Esophagus (tissue), 2 donors: ENCODE measurements around the gene GALK2. TPM values are rescaled to one million over a fixed set of nuclear protein-coding genes. Genes with fewer than 3 reads are reported as not detected.
"Not testable (repeated sequence)": the region's sequence is repeated elsewhere in the genome, so short reads cannot be mapped to it uniquely, and the experiment has no call there.

Experiments
- H3K27ac ChIP-seq, 2 donors: one replicate each; pipeline ENCODE4 v1.5.1; 2013; ENCODE audit warnings: low read depth in 2 of 2, mild to moderate bottlenecking in 2 of 2, inconsistent platforms in 1 of 2, low read length in 1 of 2, moderate library complexity in 1 of 2
- H3K27me3 ChIP-seq, 2 donors: one replicate each; pipeline ENCODE4 v1.6.1; 2013; ENCODE audit warnings: low read length in 2 of 2, control low read depth in 1 of 2, mild to moderate bottlenecking in 1 of 2; ENCODE audit not compliant: insufficient read depth in 2 of 2, control insufficient read depth in 1 of 2
- H3K36me3 ChIP-seq, 2 donors: one replicate each; pipeline ENCODE4 v1.6.1; 2013; ENCODE audit warnings: low read length in 1 of 2; ENCODE audit not compliant: control insufficient read depth in 2 of 2, insufficient read depth in 2 of 2
- H3K4me1 ChIP-seq, 2 donors: one replicate each; pipeline ENCODE4 v1.6.1; 2013; ENCODE audit warnings: low read length in 1 of 2; ENCODE audit not compliant: control insufficient read depth in 2 of 2, insufficient read depth in 2 of 2
- H3K4me3 ChIP-seq, 2 donors: one replicate each; pipeline ENCODE4 v1.5.1; 2013; ENCODE audit warnings: low read length in 2 of 2, mild to moderate bottlenecking in 2 of 2, low read depth in 1 of 2, moderate library complexity in 1 of 2
- H3K9me3 ChIP-seq, 2 donors: one replicate each; pipeline ENCODE4 v1.6.1; 2013; ENCODE audit warnings: mild to moderate bottlenecking in 2 of 2, low read depth in 1 of 2, low read length in 1 of 2, moderate library complexity in 1 of 2; ENCODE audit not compliant: control insufficient read depth in 2 of 2, insufficient read depth in 1 of 2
- WGBS, 2 donors: extraction: QIAGEN DNeasy Blood & Tissue Kit; methylation state at CpG; one replicate each; pipeline ENCODE4 v1.1.7; 2013; 5-methylcytosine and 5-hydroxymethylcytosine counted together
- polyA plus RNA-seq, 2 donors: library from polyadenylated mRNA; stranded (reverse); fragments of 200-250 nt; gene quantifications; one replicate each; pipeline ENCODE4 v1.2.3, GENCODE V29; 2013
- donor health status: healthy with polysubstance abuse.
- donor health status: Bipolar disorder and iron deficiency.

GALK2 gene
- polyA plus RNA-seq, 2 donors, result 5.6 to 12.9 TPM

DNA sequence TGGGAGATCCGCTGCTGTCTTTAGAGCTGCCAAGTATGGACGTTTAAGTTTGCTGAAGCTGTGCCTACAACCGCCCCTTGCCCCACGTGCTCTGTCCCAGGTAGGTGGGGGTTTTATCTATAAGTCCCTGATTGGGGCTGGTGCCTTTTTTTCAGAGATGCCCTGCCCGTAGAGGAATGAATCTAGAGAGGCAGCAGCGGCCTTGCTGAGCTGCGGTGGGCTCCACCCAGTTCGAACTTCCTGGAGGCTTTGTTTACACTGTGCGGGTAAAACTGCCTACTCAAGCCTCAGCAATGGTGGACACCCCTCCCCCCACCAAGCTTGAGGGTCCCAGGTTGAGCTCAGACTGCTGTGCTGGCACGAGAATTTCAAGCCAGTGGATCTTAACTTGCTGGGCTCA, 169.6 kb downstream of the GALK2 start:
- no peaks in the 10 kb centered on the region for H3K36me3 ChIP-seq
- 75 to 88% methylated on average over 10 of the region's 10 CpGs for whole genome bisulfite sequencing, 2 donors
- H3K9me3 ChIP-seq, result no peaks in the 10 kb centered on the region
- H3K4me3 ChIP-seq, result no peak overlapping the region
- no peak overlapping the region for H3K27ac ChIP-seq
- H3K27me3 ChIP-seq, result no peaks in the 10 kb centered on the region
- H3K4me1 ChIP-seq, result no peaks in the 10 kb centered on the region

DNA sequence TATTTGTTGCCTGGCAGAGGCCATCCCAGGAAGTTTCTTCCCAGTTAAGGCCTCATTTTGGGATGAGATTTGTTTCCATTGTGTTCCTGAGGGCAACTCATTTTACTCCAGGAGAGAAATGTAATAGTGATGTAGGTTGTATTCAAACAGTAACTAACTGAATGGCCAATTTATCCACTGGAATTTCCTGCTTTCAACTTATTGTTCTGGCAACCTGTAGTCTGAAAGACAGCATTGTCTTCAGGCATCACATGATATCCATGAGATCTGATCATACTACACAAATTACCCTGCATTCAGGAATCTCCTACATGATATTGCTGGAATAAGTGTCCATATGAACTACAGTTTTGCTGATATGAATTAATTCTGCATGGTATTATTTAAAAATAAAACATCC, 173.5 kb downstream of the GALK2 start:
- Histone ChIP-seq H3K4me1 (no peaks in the 10 kb centered on the region), H3K27ac (no peak overlapping the region)

DNA sequence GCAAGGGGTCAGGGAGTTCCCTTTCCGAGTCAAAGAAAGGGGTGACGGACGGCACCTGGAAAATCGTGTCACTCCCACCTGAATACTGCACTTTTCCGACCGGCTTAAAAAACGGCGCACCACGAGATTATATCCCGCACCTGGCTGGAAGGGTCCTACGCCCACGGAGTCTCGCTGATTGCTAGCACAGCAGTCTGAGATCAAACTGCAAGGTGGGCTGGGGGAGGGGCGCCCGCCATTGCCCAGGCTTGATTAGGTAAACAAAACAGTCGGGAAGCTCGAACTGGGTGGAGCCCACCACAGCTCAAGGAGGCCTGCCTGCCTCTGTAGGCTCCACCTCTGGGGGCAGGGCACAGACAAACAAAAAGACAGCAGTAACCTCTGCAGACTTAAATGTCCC, 184.4 kb downstream of the GALK2 start:
- H3K4me1 ChIP-seq, H3K27ac ChIP-seq, H3K4me3 ChIP-seq, H3K27me3 ChIP-seq, H3K36me3 ChIP-seq, H3K9me3 ChIP-seq: not testable (repeated sequence)
- 92% methylated on average over 17 of the region's 17 CpGs for WGBS, 2 donors

More for the DNA sequence above, 173.5 kb downstream of the GALK2 start:
- Histone ChIP-seq H3K27me3 (no peaks in the 10 kb centered on the region), H3K9me3 (no peaks in the 10 kb centered on the region), H3K4me3 (no peak overlapping the region), H3K36me3 (no peaks in the 10 kb centered on the region)

DNA sequence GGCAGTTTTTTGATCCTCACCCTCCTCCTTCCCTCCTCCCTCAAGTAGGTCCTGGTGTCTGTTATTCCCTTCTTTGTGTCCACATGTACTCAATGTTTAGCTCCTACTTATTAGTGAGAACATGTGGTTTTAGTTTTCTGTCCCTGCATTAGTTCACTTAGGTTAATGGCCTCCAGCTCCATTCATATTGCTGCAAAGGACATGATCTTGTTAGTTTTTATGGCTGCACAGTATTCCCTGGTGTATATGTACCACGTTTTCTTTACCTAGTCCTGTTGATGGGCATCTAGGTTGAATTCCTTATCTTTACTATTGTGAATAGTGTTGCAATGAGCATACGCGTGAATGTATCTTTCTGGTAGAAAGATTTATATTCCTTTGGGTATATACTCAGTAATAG, 191.3 kb downstream of the GALK2 start:
- Histone ChIP-seq H3K36me3 (no peaks in the 10 kb centered on the region), H3K9me3 (no peaks in the 10 kb centered on the region), H3K4me1 (no peaks in the 10 kb centered on the region), H3K27ac (no peak overlapping the region), H3K27me3 (no peaks in the 10 kb centered on the region), H3K4me3 (no peak overlapping the region)
- WGBS, 2 donors, result 81 to 87% methylated on average over 3 of the region's 3 CpGs

DNA sequence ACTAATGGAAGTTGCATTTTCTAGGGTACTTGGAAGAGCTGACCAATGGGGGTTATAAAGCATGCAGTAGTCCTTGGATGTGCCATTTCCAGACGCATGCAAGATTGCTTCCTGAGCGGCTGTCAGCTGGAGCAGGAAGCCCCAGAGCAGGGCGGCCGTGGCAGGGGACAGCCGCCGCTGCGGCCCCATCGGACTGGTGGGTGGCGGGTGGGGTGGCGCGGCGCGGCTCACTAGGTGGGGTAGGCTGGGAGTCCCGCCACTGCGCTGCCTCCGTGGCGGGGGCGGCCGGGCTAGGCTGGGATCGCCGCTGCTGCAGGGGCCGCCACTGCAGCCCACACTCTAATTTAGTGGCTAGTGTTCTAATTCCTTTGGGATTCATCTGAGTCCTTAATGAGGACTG, 196.4 kb downstream of the GALK2 start:
- H3K4me3 ChIP-seq, result no peak overlapping the region
- no peaks in the 10 kb centered on the region for H3K27me3 ChIP-seq
- WGBS, 2 donors, result 98% methylated on average over 22 of the region's 22 CpGs
- H3K4me1 ChIP-seq, result no peaks in the 10 kb centered on the region
- no peaks in the 10 kb centered on the region for H3K36me3 ChIP-seq
- H3K27ac ChIP-seq, result no peak overlapping the region
- H3K9me3 ChIP-seq, result no peaks in the 10 kb centered on the region

DNA sequence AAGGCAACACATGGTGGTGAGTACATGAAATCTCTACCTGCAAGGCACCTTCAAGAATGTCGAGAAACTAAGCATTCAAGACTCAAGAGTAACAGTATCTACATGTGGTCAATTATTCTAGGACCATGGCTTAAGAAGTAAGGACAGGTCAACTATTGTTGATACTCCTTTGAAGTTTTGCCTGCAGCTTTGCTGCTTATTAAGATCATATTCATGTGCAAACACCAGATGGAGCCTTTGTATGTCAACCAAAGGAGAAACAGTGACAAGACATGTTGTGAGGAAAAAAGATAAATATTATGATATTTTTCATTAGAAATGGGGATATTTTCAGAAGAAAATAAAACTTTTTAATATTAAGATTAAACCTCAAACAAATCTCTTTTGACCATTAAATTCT, 200.7 kb downstream of the GALK2 start:
- H3K4me3 ChIP-seq, result no peak overlapping the region
- H3K27me3 ChIP-seq, result no peaks in the 10 kb centered on the region
- H3K36me3 ChIP-seq, result no peaks in the 10 kb centered on the region
- H3K9me3 ChIP-seq, result no peaks in the 10 kb centered on the region
- H3K27ac ChIP-seq, result no peak overlapping the region
- H3K4me1 ChIP-seq, result no peaks in the 10 kb centered on the region
- WGBS, 2 donors, result 78 to 81% methylated on average over 1 of the region's 1 CpG

DNA sequence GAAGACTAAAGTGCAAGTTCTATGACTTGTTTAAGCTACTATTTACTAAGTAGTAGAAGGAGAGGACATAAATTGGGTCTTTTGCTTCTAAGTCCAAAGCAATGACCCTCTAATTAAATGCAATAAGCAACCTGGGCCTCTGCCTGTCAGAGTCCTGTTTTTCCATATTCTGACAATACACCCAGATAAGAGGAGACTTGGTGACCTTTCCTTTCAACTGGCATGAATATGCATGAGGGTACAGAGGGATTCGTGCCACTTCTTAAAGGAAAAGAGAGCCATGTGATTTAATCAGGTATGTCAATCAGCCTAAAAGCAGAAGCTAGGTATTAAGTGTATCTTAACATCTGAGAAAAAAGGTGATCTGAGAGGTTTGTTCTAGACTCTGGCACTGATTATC, 202.3 kb downstream of the GALK2 start:
- Histone ChIP-seq H3K9me3 (no peaks in the 10 kb centered on the region), H3K36me3 (no peaks in the 10 kb centered on the region), H3K27ac (no peak overlapping the region), H3K4me1 (no peaks in the 10 kb centered on the region), H3K4me3 (no peak overlapping the region), H3K27me3 (no peaks in the 10 kb centered on the region)
- WGBS, 2 donors, result 78 to 81% methylated on average over 1 of the region's 1 CpG

DNA sequence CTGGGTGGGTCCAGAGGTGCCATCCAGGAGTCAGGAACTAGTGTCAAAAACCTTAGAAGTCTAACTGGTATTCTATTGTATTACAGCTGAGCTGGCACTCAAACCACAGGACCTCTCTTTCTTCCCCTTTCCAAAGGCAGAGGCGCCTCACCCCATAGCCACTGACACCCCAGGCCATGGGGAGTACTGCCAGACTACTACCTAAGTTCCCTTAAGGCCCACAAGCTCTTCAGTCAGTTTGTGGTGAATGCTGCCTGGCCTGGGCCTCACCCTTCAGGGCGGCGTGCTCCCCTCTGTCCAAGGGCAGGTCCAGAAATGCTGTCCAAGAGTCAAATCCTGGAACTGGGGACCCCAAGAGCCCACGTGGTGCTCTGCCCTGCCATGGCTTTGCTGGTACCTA, 209.9 kb downstream of the GALK2 start:
- no peak overlapping the region for H3K27ac ChIP-seq
- H3K27me3 ChIP-seq, result no peaks in the 10 kb centered on the region

DNA sequence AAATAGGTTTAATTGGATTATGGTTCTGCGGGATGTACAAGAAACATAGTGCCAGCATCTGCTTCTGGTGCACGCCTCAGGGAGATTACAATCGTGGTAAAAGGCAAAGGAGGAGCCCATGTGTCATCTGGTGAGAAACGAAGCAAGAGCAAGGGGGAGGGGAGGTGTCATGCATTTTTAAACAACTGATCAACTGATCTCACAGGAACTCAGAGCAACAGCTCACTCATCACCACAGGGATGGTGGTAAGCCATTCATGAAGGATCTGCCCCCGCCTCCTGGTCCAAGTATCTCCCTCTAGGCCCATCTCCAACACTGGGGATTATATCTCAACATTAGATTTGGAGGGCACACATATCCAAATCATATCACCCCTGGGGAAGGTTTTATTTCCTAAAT, 210.9 kb downstream of the GALK2 start:
- 76% methylated on average over 5 of the region's 5 CpGs for WGBS, 2 donors
- H3K27me3 ChIP-seq, result no peaks in the 10 kb centered on the region
- H3K4me1 ChIP-seq, result no peaks in the 10 kb centered on the region
- no peak overlapping the region for H3K4me3 ChIP-seq
- no peaks in the 10 kb centered on the region for H3K36me3 ChIP-seq
- H3K27ac ChIP-seq, result no peak overlapping the region
- H3K9me3 ChIP-seq, result no peaks in the 10 kb centered on the region

More for the DNA sequence above, 209.9 kb downstream of the GALK2 start:
- Histone ChIP-seq H3K36me3 (no peaks in the 10 kb centered on the region), H3K9me3 (no peaks in the 10 kb centered on the region), H3K4me1 (no peaks in the 10 kb centered on the region), H3K4me3 (no peak overlapping the region)
- 81 to 82% methylated on average over 4 of the region's 4 CpGs for WGBS, 2 donors
